ENCODE measurements around the gene TGFBR2.

Gene TGFBR2

GRCh38 chr3:30606301-30607031, at the start of gene TGFBR2:
Gene TGFBR2, plus strand, starts transcription at chr3:30606601. Its CDS starts 283 bp downstream, at chr3:30606884.
- peak; percentile 99 for DNase-seq

- DNase-seq, result no peak
These were observed 48.6 kb upstream of the TGFBR2 start for GRCh38 chr3:30557746-30558303.

- DNase-seq, result no peak
These were observed 42.4 kb upstream of the TGFBR2 start for GRCh38 chr3:30563956-30564355.

- no peak for DNase-seq
These were observed 39.2 kb upstream of the TGFBR2 start for GRCh38 chr3:30567139-30567753.

GRCh38 chr3:30576946-30577345, 29.5 kb upstream of the TGFBR2 start:
- DNase-seq, result no peak

- peak; percentile 65 for DNase-seq
These were observed 28.6 kb upstream of the TGFBR2 start for GRCh38 chr3:30577788-30578187.

GRCh38 chr3:30578479-30578878, 27.9 kb upstream of the TGFBR2 start:
- peak; percentile 99 for DNase-seq

GRCh38 chr3:30578986-30579579, 27.3 kb upstream of the TGFBR2 start:
- DNase-seq, result no peak

GRCh38 chr3:30581067-30581585, 25.3 kb upstream of the TGFBR2 start:
- DNase-seq, result no peak

GRCh38 chr3:30581982-30582381, 24.4 kb upstream of the TGFBR2 start:
- no peak for DNase-seq

- DNase-seq, result no peak
These were observed 22.4 kb upstream of the TGFBR2 start for GRCh38 chr3:30583973-30584372.

- DNase-seq, result no peak
These were observed 20.7 kb upstream of the TGFBR2 start for GRCh38 chr3:30585654-30586053.

GRCh38 chr3:30586096-30586805, 20.1 kb upstream of the TGFBR2 start:
- no peak for DNase-seq

GRCh38 chr3:30586806-30587486, 19.5 kb upstream of the TGFBR2 start:
- DNase-seq, result no peak

GRCh38 chr3:30587904-30588303, 18.5 kb upstream of the TGFBR2 start:
- DNase-seq, result no peak

GRCh38 chr3:30596152-30596551, 10.2 kb upstream of the TGFBR2 start:
- no peak for DNase-seq

- DNase-seq, result peak; percentile 99
These were observed 9.2 kb upstream of the TGFBR2 start for GRCh38 chr3:30597131-30597768.

GRCh38 chr3:30597769-30598134, 8.6 kb upstream of the TGFBR2 start:
- no peak for DNase-seq

- DNase-seq, result no peak
These were observed 7.5 kb upstream of the TGFBR2 start for GRCh38 chr3:30598668-30599545.

GRCh38 chr3:30600572-30600971, 5.8 kb upstream of the TGFBR2 start:
- no peak for DNase-seq

- no peak for DNase-seq
These were observed 3.5 kb upstream of the TGFBR2 start for GRCh38 chr3:30602946-30603345.
